ENCODE results near the gene KRTCAP2. TPM values are rescaled to one million over a fixed set of nuclear protein-coding genes. Genes with fewer than 3 reads are reported as not detected.

KRTCAP2 gene
- total and polyA plus RNA-seq, 10 of the 15 experiments (the other 5 are each of a cell fraction or from before 2014, with no cell fraction given) = 61.3 to 238 (median 141) TPM

DNA sequence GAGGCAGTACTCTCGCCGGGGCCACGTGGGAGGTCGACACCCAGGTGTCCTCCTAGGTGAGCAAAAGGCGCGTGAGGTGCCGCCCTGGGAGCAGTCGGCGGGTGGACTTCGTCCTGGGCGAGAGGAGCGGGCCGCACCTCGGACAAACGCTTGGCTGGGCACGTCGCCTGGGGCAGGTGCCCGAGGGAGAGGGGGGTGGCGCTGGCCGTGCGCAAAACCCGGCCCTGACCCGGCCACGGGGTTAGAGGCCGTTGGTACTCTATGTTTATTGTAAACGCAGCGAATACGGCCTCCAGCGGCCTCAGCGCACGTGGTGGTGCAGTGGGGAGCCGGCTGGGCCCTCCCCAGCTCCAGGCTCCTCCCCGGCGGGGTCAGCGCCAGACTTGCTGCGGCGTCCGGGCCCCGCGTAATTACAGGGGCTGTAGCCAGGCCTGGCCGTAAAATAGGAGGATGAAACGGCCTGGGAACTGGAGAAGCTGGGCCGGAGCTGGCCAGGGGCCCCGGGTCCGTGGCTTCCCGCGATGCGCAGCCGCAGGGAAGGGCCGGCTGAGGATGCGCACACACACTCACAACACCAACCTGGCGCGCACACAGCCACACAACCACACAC, 47.1 kb downstream of the KRTCAP2 start:
- Histone ChIP-seq H2AFZ (ENCODE audit: control insufficient read depth, low read depth, low read length) (no peak overlapping the region), H3K36me3 (ENCODE audit: control insufficient read depth in 2 of 2, insufficient read depth in 2 of 2, low read length in 1 of 2) (no peaks in the 10 kb centered on the region), H3K27ac (ENCODE audit: control insufficient read depth, insufficient read depth) (no peak overlapping the region), H3K9me3 (replicated peaks; ENCODE audit: control insufficient read depth, insufficient read depth, low read length) (no peaks in the 10 kb centered on the region), H3K4me2 (ENCODE audit: control insufficient read depth, insufficient read depth) (no peak overlapping the region), H3K27me3 (replicated peaks in 1 of 2; ENCODE audit: control insufficient read depth in 2 of 2, insufficient read depth in 2 of 2, low read length in 1 of 2) (peaks cover 14 to 24% of the 10 kb centered on the region in 2 experiments), H3K79me2 (ENCODE audit: control insufficient read depth, insufficient read depth, low read length) (no peaks in the 10 kb centered on the region), H3K4me3 (no peak overlapping the region), H3K9ac (ENCODE audit: control insufficient read depth, insufficient read depth, low read length) (no peak overlapping the region), H3K4me1 (ENCODE audit: control insufficient read depth, insufficient read depth, low read length) (peaks cover 14% of the 10 kb centered on the region), H4K20me1 (ENCODE audit: control insufficient read depth, insufficient read depth) (no peaks in the 10 kb centered on the region)
- ChIA-PET POLR2A (interaction anchor here (0.5 to 1.2 kb wide), 3 partner anchors 8 to 447 kb away, joined by 3 read pairs; no protein-coding TSS in a partner anchor), SMC1A (ENCODE audit: uncharacterized antibody, unreplicated experiment) (no interaction called here), CTCF (interaction anchor here (0.7 to 1.9 kb wide), 3 partner anchors 34 to 47 kb away, joined by 3 to 6 read pairs (median 5); partner anchors contain the start of gene KRTCAP2), RAD21 (ENCODE audit: unreplicated experiment) (interaction anchor here (1.2 kb wide), 2 partner anchors 41 kb away, joined by 3 to 4 read pairs; no protein-coding TSS in a partner anchor)
- WGBS (ENCODE audit: insufficient coverage, insufficient replicate concordance, low lambda C conversion rate, missing lambda C conversion rate) = 56% methylated on average over 53 of the region's 53 CpGs
- BruUV-seq (replicated peaks) = no TSS peak
- FAIRE-seq (no peak), ATAC-seq (no peak), DNase-seq (ENCODE audit: low read depth, low spot score) (no peak)
- in situ Hi-C loops (cut with MboI) = no loop called here
- TF ChIP-seq TCF3 (IDR thresholded peaks at IDR 0.05; ENCODE audit: borderline replicate concordance, insufficient read depth, low read depth, low read length) = no peak
- TF ChIP-seq CHD4 (IDR thresholded peaks at IDR 0.05) = no peak
- TF ChIP-seq RAD21 (IDR thresholded peaks at IDR 0.05; ENCODE audit: insufficient read depth, low read depth, low read length) = no peak
- TF ChIP-seq, protein P1, sequence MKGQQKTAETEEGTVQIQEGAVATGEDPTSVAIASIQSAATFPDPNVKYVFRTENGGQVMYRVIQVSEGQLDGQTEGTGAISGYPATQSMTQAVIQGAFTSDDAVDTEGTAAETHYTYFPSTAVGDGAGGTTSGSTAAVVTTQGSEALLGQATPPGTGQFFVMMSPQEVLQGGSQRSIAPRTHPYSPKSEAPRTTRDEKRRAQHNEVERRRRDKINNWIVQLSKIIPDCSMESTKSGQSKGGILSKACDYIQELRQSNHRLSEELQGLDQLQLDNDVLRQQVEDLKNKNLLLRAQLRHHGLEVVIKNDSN (IDR thresholded peaks at IDR 0.05; ENCODE audit: borderline replicate concordance, extremely low read length, insufficient read depth, low read depth, low read length) = no peak
- no peak for TF ChIP-seq NFYA (IDR thresholded peaks at IDR 0.05; ENCODE audit: borderline replicate concordance, low read depth, low read length)
- no peak for TF ChIP-seq ZZZ3 (IDR thresholded peaks at IDR 0.05; ENCODE audit: control insufficient read depth, insufficient read length, low read depth)
- TF ChIP-seq, protein P2, sequence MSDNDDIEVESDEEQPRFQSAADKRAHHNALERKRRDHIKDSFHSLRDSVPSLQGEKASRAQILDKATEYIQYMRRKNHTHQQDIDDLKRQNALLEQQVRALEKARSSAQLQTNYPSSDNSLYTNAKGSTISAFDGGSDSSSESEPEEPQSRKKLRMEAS (IDR thresholded peaks at IDR 0.05; ENCODE audit: low read depth, low read length) = no peak
- TF ChIP-seq, protein P3, sequence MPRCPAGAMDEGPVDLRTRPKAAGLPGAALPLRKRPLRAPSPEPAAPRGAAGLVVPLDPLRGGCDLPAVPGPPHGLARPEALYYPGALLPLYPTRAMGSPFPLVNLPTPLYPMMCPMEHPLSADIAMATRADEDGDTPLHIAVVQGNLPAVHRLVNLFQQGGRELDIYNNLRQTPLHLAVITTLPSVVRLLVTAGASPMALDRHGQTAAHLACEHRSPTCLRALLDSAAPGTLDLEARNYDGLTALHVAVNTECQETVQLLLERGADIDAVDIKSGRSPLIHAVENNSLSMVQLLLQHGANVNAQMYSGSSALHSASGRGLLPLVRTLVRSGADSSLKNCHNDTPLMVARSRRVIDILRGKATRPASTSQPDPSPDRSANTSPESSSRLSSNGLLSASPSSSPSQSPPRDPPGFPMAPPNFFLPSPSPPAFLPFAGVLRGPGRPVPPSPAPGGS (IDR thresholded peaks at IDR 0.05; ENCODE audit: borderline replicate concordance, insufficient read depth, low read depth, low read length, poor library complexity, severe bottlenecking) = no peak
- TF ChIP-seq, protein P4, sequence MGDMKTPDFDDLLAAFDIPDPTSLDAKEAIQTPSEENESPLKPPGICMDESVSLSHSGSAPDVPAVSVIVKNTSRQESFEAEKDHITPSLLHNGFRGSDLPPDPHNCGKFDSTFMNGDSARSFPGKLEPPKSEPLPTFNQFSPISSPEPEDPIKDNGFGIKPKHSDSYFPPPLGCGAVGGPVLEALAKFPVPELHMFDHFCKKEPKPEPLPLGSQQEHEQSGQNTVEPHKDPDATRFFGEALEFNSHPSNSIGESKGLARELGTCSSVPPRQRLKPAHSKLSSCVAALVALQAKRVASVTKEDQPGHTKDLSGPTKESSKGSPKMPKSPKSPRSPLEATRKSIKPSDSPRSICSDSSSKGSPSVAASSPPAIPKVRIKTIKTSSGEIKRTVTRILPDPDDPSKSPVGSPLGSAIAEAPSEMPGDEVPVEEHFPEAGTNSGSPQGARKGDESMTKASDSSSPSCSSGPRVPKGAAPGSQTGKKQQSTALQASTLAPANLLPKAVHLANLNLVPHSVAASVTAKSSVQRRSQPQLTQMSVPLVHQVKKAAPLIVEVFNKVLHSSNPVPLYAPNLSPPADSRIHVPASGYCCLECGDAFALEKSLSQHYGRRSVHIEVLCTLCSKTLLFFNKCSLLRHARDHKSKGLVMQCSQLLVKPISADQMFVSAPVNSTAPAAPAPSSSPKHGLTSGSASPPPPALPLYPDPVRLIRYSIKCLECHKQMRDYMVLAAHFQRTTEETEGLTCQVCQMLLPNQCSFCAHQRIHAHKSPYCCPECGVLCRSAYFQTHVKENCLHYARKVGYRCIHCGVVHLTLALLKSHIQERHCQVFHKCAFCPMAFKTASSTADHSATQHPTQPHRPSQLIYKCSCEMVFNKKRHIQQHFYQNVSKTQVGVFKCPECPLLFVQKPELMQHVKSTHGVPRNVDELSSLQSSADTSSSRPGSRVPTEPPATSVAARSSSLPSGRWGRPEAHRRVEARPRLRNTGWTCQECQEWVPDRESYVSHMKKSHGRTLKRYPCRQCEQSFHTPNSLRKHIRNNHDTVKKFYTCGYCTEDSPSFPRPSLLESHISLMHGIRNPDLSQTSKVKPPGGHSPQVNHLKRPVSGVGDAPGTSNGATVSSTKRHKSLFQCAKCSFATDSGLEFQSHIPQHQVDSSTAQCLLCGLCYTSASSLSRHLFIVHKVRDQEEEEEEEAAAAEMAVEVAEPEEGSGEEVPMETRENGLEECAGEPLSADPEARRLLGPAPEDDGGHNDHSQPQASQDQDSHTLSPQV (IDR thresholded peaks at IDR 0.05) = no peak
- no peak for TF ChIP-seq EGR1 (IDR thresholded peaks at IDR 0.05; ENCODE audit: borderline replicate concordance in 1 of 2, low read depth in 2 of 2, low read length in 2 of 2)
- no peak for TF ChIP-seq CREM (IDR thresholded peaks at IDR 0.05; ENCODE audit: low read depth)
- intact Hi-C loops (cut with micrococcal nuclease; ENCODE audit: unreplicated experiment) = no loop called here

Data from GM12878 (cell line).